H1 (cell line): Measurements from ENCODE around the gene NANOS3. TPM values are rescaled to one million over a fixed set of nuclear protein-coding genes. Genes with fewer than 3 reads are reported as not detected.

Experiments
- BACH1 ChIP-seq: IDR thresholded peaks from 2 replicates; pipeline ENCODE4 v1.6.1; 2012; ENCODE audit warnings: low read length, improper control_type of control experiment
- E2F6 ChIP-seq: IDR thresholded peaks from 2 replicates; pipeline ENCODE4 v1.6.1; 2012; ENCODE audit warnings: inconsistent platforms
- FOSL1 ChIP-seq: IDR thresholded peaks from 2 replicates; pipeline ENCODE4 v1.6.1; 2011; ENCODE audit warnings: mild to moderate bottlenecking, low read depth, low read length, moderate library complexity; ENCODE audit not compliant: insufficient read depth
- HDAC6 ChIP-seq: IDR thresholded peaks from one replicate; pipeline ENCODE4 v1.7.1; 2012; ENCODE audit warnings: low read depth, mild to moderate bottlenecking, inconsistent platforms, low read length, moderate library complexity
- MAX ChIP-seq: IDR thresholded peaks from 2 replicates; pipeline ENCODE4 v1.6.1; 2012; ENCODE audit warnings: inconsistent platforms
- POLR2A ChIP-seq, 2 experiments: IDR thresholded peaks; 1 replicate in 1 of 2; 2 replicates in 1 of 2; pipeline ENCODE4 v1.6.1; 2011; ENCODE audit warnings: low read depth in 2 of 2, low read length in 2 of 2, mild to moderate bottlenecking in 2 of 2; ENCODE audit errors: control extremely low read depth in 1 of 2
- polyA plus RNA-seq, 7 experiments: library from polyadenylated mRNA; depleted of rRNA in 3 of 7; stranded (reverse) in 5 of 7; unstranded in 2 of 7; fragments of >200 nt in 5 of 7; fragments of 200-250 nt in 2 of 7; gene quantifications; 1 replicate in 5 of 7; 2 replicates in 1 of 7; 4 replicates in 1 of 7; pipeline versions ENCODE4 v1.2.1 to v1.2.3, GENCODE V29; 2011 to 2013; ENCODE audit warnings: missing spikeins in 2 of 7, mixed read lengths in 2 of 7
- total RNA-seq: library from RNA; stranded (reverse); fragmentation: NEBNext Ultra II Directional; extraction: Animal tissue kit (Norgen Biotek cat#: 25700); gene quantifications from 2 replicates; pipeline ENCODE4 v1.2.1, GENCODE V29; 2021

Gene NANOS3
- total and polyA plus RNA-seq, 2 of the 8 experiments (the other 6 are each of a cell fraction or from before 2014, with no cell fraction given): 0.62 TPM; not detected in 1

DNA sequence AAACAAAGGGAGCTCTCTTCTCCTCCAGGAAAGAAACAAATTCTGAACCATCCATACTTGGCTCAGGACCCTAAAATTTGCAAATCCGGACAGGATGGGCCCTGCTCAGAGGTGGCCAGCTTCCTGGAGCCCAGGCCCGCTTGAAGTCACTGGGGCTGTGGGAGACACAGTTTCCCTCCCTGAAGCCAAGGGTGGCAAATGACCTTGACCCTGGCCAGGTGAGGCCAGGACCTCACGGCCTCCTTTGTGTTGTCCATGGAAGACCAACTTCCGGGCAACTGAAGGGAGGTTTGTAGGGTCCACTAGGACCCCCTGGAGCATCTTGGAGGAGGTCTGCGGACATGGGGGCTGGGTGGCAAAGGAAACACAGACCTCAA, 5.5 kb downstream of the NANOS3 start (continued):
- TF ChIP-seq BACH1 (no peak), E2F6 (no peak), FOSL1 (no peak), HDAC6 (no peak), POLR2A (IDR thresholded peaks at IDR 0.05; ENCODE audit: control extremely low read depth in 1 of 2, low read depth in 2 of 2, low read length in 2 of 2) (no peak), MAX (no peak)
- TF ChIP-seq, all 59 proteins: peak for 0
